Right forelimb (tissue), 1 donor: ENCODE results near the gene RAB12.

Source experiments
- DNase-seq: peaks from one replicate; pipeline ENCODE4 v3.0.0-alpha.2; 2018

RAB12 gene

GRCh38 chr18:8685914-8686216, 76.6 kb downstream of the RAB12 start:
- no peak for DNase-seq

GRCh38 chr18:8686611-8687010, 77.4 kb downstream of the RAB12 start:
- no peak for DNase-seq

GRCh38 chr18:8688216-8688800, 79.1 kb downstream of the RAB12 start:
- DNase-seq, result no peak

- no peak for DNase-seq
These were observed 79.6 kb downstream of the RAB12 start for GRCh38 chr18:8688816-8689215.
